H1 (cell line): ENCODE results near the gene PDE9A. TPM values are rescaled to one million over a fixed set of nuclear protein-coding genes. Genes with fewer than 3 reads are reported as not detected.
A peak's percentile ranks its signal among the peaks of the same experiment; 100 is the strongest.

Source experiments
- CTCF ChIA-PET: fragments of 300-600 bp; sonication (Branson Sonifier 250); formaldehyde crosslinking; loops from one replicate; lab custom pipeline; 2021; ENCODE audit not compliant: partially characterized antibody; lab: Charles Lee
- POLR2A ChIA-PET: fragments of 300-600 bp; sonication (Branson Sonifier 250); formaldehyde crosslinking; loops from one replicate; lab custom pipeline; 2021; ENCODE audit warnings: inconsistent platforms; ENCODE audit not compliant: partially characterized antibody; lab: Charles Lee
- DNase-seq, 2 experiments: peaks; one replicate each; pipeline versions ENCODE4 v3.0.0 to v3.0.0-alpha.2; 2010 to 2022; ENCODE audit warnings: low spot score in 2 of 2, low read depth in 1 of 2, mixed read lengths in 1 of 2
- FAIRE-seq: peaks from 2 replicates; lab custom pipeline; 2011; peaks lifted over from hg19 to GRCh38; lab: Jason Lieb, UNC
- H2AFZ ChIP-seq: 2 replicates; pipeline ENCODE4 v1.8.1; 2012; ENCODE audit warnings: low read length, inconsistent platforms
- H2AK5ac ChIP-seq: 2 replicates; pipeline ENCODE4 v1.6.1; 2013; ENCODE audit warnings: low read depth, low read length
- H2BK120ac ChIP-seq: replicated peaks from 2 replicates; pipeline ENCODE3; 2013; ENCODE audit warnings: low read depth, low read length, inconsistent platforms
- H2BK12ac ChIP-seq: 2 replicates; pipeline ENCODE4 v1.6.1; 2013; ENCODE audit warnings: low read depth, low read length
- H2BK15ac ChIP-seq: 2 replicates; pipeline ENCODE4 v1.6.1; 2013; ENCODE audit warnings: low read length
- H2BK20ac ChIP-seq: 2 replicates; pipeline ENCODE4 v1.6.1; 2013; ENCODE audit warnings: low read length
- H2BK5ac ChIP-seq: 2 replicates; pipeline ENCODE4 v1.6.1; 2013; ENCODE audit warnings: low read depth, low read length
- H3K14ac ChIP-seq: 2 replicates; pipeline ENCODE4 v1.6.1; 2013; ENCODE audit warnings: inconsistent platforms; ENCODE audit not compliant: insufficient read length
- H3K18ac ChIP-seq: 2 replicates; pipeline ENCODE4 v1.6.1; 2013; ENCODE audit warnings: low read length; ENCODE audit errors: extremely low read depth
- H3K23ac ChIP-seq: 2 replicates; pipeline ENCODE4 v1.6.1; 2013; ENCODE audit warnings: inconsistent platforms; ENCODE audit not compliant: insufficient read length
- H3K23me2 ChIP-seq: 2 replicates; pipeline ENCODE4 v1.6.1; 2013; ENCODE audit warnings: low read depth, low read length
- H3K27ac ChIP-seq: 2 replicates; pipeline ENCODE4 v1.6.1; 2011; ENCODE audit warnings: low read depth, low read length, inconsistent platforms
- H3K27me3 ChIP-seq, 4 experiments: replicated peaks in 1 of 4; 1 replicate in 1 of 4; 2 replicates in 3 of 4; pipeline versions ENCODE4 v1.6.1 to v1.8.1; 2011 to 2013; ENCODE audit warnings: low read length in 3 of 4, mild to moderate bottlenecking in 3 of 4, inconsistent platforms in 2 of 4, mixed read lengths in 2 of 4, moderate library complexity in 1 of 4; ENCODE audit not compliant: control insufficient read depth in 3 of 4, insufficient read depth in 3 of 4; ENCODE audit errors: extremely low read depth in 1 of 4
- H3K36me3 ChIP-seq, 4 experiments: 2 replicates each; pipeline versions ENCODE4 v1.6.1 to v1.8.1; 2011 to 2013; ENCODE audit warnings: mild to moderate bottlenecking in 4 of 4, low read length in 3 of 4, moderate library complexity in 2 of 4, control low read depth in 1 of 4, inconsistent platforms in 1 of 4; ENCODE audit not compliant: insufficient read depth in 4 of 4, control insufficient read depth in 2 of 4
- H3K4ac ChIP-seq: replicated peaks from 2 replicates; pipeline ENCODE3; 2013; ENCODE audit warnings: low read length, low read depth, mixed read lengths, inconsistent platforms; ENCODE audit not compliant: insufficient read length
- H3K4me1 ChIP-seq, 4 experiments: replicated peaks in 1 of 4; 1 replicate in 1 of 4; 2 replicates in 3 of 4; pipeline versions ENCODE4 v1.6.1 to v1.8.1; 2011 to 2013; ENCODE audit warnings: low read length in 3 of 4, inconsistent platforms in 2 of 4, mixed read lengths in 1 of 4; ENCODE audit not compliant: insufficient read depth in 4 of 4, control insufficient read depth in 3 of 4
- H3K4me2 ChIP-seq, 2 experiments: 2 replicates each; pipeline versions ENCODE4 v1.6.1 to v1.8.1; 2011 to 2013; ENCODE audit warnings: low read depth in 2 of 2, low read length in 2 of 2, control low read depth in 1 of 2, inconsistent platforms in 1 of 2, mild to moderate bottlenecking in 1 of 2; ENCODE audit not compliant: insufficient read depth in 1 of 2
- H3K4me3 ChIP-seq, 4 experiments: fragments of 200-600, 300-600 bp in 1 of 4; sonication (generic), shearing (Covaris generic), sonication (Bioruptor Twin) in 1 of 4; 2 replicates each; pipeline versions ENCODE4 v1.5.1 to v1.8.1; 2011 to 2016; ENCODE audit warnings: low read length in 4 of 4, low read depth in 3 of 4, control low read depth in 2 of 4, inconsistent platforms in 2 of 4, mild to moderate bottlenecking in 2 of 4, mixed read lengths in 1 of 4, moderate library complexity in 1 of 4; ENCODE audit not compliant: insufficient read depth in 2 of 4; ENCODE audit errors: extremely low read depth in 1 of 4
- H3K56ac ChIP-seq: replicated peaks from 2 replicates; pipeline ENCODE3; 2013; ENCODE audit warnings: low read depth, mild to moderate bottlenecking, mixed read lengths, low read length, inconsistent platforms; ENCODE audit not compliant: insufficient read length
- H3K79me1 ChIP-seq: 2 replicates; pipeline ENCODE4 v1.6.1; 2013; ENCODE audit warnings: low read depth, low read length, control low read depth
- H3K79me2 ChIP-seq, 2 experiments: 2 replicates each; pipeline versions ENCODE4 v1.6.1 to v1.8.1; 2012 to 2013; ENCODE audit warnings: low read length in 2 of 2, mild to moderate bottlenecking in 2 of 2, inconsistent platforms in 1 of 2; ENCODE audit not compliant: insufficient read depth in 2 of 2, control insufficient read depth in 1 of 2
- H3K9ac ChIP-seq, 4 experiments: replicated peaks in 1 of 4; 1 replicate in 1 of 4; 2 replicates in 3 of 4; pipeline versions ENCODE4 v1.6.1 to v1.8.1; 2011 to 2013; ENCODE audit warnings: low read depth in 3 of 4, low read length in 3 of 4, control low read depth in 2 of 4, mild to moderate bottlenecking in 2 of 4, moderate library complexity in 2 of 4, inconsistent platforms in 1 of 4; ENCODE audit errors: extremely low read depth in 1 of 4
- H3K9me3 ChIP-seq, 2 experiments: 2 replicates each; pipeline versions ENCODE4 v1.6.1 to v1.8.1; 2012 to 2013; ENCODE audit warnings: mild to moderate bottlenecking in 2 of 2, moderate library complexity in 2 of 2, control low read depth in 1 of 2, inconsistent platforms in 1 of 2, low read depth in 1 of 2, low read length in 1 of 2, mixed read lengths in 1 of 2; ENCODE audit not compliant: insufficient read depth in 2 of 2
- H4K20me1 ChIP-seq, 2 experiments: replicated peaks in 1 of 2; 2 replicates each; pipeline versions ENCODE3 to v1.8.1; 2011 to 2013; ENCODE audit warnings: inconsistent platforms in 2 of 2, low read length in 2 of 2, mild to moderate bottlenecking in 1 of 2; ENCODE audit not compliant: insufficient read depth in 2 of 2, control insufficient read depth in 1 of 2
- H4K5ac ChIP-seq: 2 replicates; pipeline ENCODE4 v1.6.1; 2013; ENCODE audit warnings: low read length, low read depth, mixed read lengths, inconsistent platforms; ENCODE audit not compliant: insufficient read length
- H4K8ac ChIP-seq: 2 replicates; pipeline ENCODE4 v1.8.0; 2013; ENCODE audit warnings: mild to moderate bottlenecking, moderate library complexity, low read length, inconsistent platforms; ENCODE audit not compliant: insufficient read depth; ENCODE audit errors: extremely low read depth
- H4K91ac ChIP-seq: replicated peaks from 2 replicates; pipeline ENCODE3; 2013; ENCODE audit warnings: low read length, mixed read lengths, inconsistent platforms; ENCODE audit not compliant: insufficient read length
- ATF3 ChIP-seq: IDR thresholded peaks from 2 replicates; pipeline ENCODE4 v1.6.1; 2011; ENCODE audit warnings: low read depth, mild to moderate bottlenecking, low read length; ENCODE audit not compliant: insufficient read depth
- CBX8 ChIP-seq: fragments of 300-800, 300-1000 bp; sonication (generic); IDR thresholded peaks from 2 replicates; pipeline ENCODE4 v1.7.1; 2016; ENCODE audit warnings: low read depth, low read length, borderline replicate concordance
- CEBPB ChIP-seq: IDR thresholded peaks from 2 replicates; pipeline ENCODE4 v1.6.1; 2012; ENCODE audit warnings: low read depth, low read length
- FOSL1 ChIP-seq: IDR thresholded peaks from 2 replicates; pipeline ENCODE4 v1.6.1; 2011; ENCODE audit warnings: mild to moderate bottlenecking, low read depth, low read length, moderate library complexity; ENCODE audit not compliant: insufficient read depth
- KDM1A ChIP-seq: fragments of 200-600, 300-600 bp; sonication (generic); IDR thresholded peaks from 2 replicates; pipeline ENCODE4 v1.7.1; 2016; ENCODE audit warnings: mild to moderate bottlenecking, low read length, borderline replicate concordance
- MAFK ChIP-seq: IDR thresholded peaks from 2 replicates; pipeline ENCODE4 v1.6.1; 2012; ENCODE audit warnings: low read depth, mild to moderate bottlenecking, improper control_type of control experiment, low read length
- NRF1 ChIP-seq: IDR thresholded peaks from 2 replicates; pipeline ENCODE4 v1.6.1; 2011; ENCODE audit warnings: mild to moderate bottlenecking, low read depth, low read length, improper control_type of control experiment
- POLR2AphosphoS5 ChIP-seq: IDR thresholded peaks from 2 replicates; pipeline ENCODE4 v1.6.1; 2011; ENCODE audit warnings: low read depth, low read length
- RAD21 ChIP-seq, 2 experiments: IDR thresholded peaks in 1 of 2; conservative IDR thresholded peaks in 1 of 2; 2 replicates each; pipeline ENCODE4 v1.6.1; 2011; ENCODE audit warnings: low read depth in 2 of 2, low read length in 2 of 2, improper control_type of control experiment in 1 of 2, inconsistent platforms in 1 of 2, mild to moderate bottlenecking in 1 of 2, moderate library complexity in 1 of 2
- RNF2 ChIP-seq: fragments of 200-900, 300-1000 bp; sonication (generic); IDR thresholded peaks from 2 replicates; pipeline ENCODE4 v1.7.1; 2016; ENCODE audit warnings: borderline replicate concordance, low read depth, mild to moderate bottlenecking, antibody characterized with exemption, low read length; ENCODE audit not compliant: poor library complexity, severe bottlenecking; ENCODE audit errors: missing control alignments
- USF2 ChIP-seq: IDR thresholded peaks from 2 replicates; pipeline ENCODE4 v1.6.1; 2011; ENCODE audit warnings: low read length, improper control_type of control experiment
- WGBS, 2 experiments: shearing (Covaris generic) in 1 of 2; methylation state at CpG; one replicate each; pipeline versions ENCODE4 v1.1.6 to v1.1.7; 2013 to 2015; ENCODE audit warnings: low lambda C conversion rate in 2 of 2, mixed read lengths in 2 of 2, inconsistent platforms in 1 of 2, low coverage in 1 of 2, missing lambda C conversion rate in 1 of 2; ENCODE audit not compliant: insufficient replicate concordance in 2 of 2, insufficient coverage in 1 of 2, insufficient read length in 1 of 2; ENCODE audit errors: extremely low coverage in 1 of 2, missing lambda C conversion rate in 1 of 2; 5-methylcytosine and 5-hydroxymethylcytosine counted together
- polyA plus RNA-seq, 7 experiments: library from polyadenylated mRNA; depleted of rRNA in 3 of 7; stranded (reverse) in 5 of 7; unstranded in 2 of 7; fragments of >200 nt in 5 of 7; fragments of 200-250 nt in 2 of 7; gene quantifications; 1 replicate in 5 of 7; 2 replicates in 1 of 7; 4 replicates in 1 of 7; pipeline versions ENCODE4 v1.2.1 to v1.2.3, GENCODE V29; 2011 to 2013; ENCODE audit warnings: missing spikeins in 2 of 7, mixed read lengths in 2 of 7
- total RNA-seq: library from RNA; stranded (reverse); fragmentation: NEBNext Ultra II Directional; extraction: Animal tissue kit (Norgen Biotek cat#: 25700); gene quantifications from 2 replicates; pipeline ENCODE4 v1.2.1, GENCODE V29; 2021

PDE9A gene
- total and polyA plus RNA-seq, 2 of the 8 experiments (the other 6 are each of a cell fraction or from before 2014, with no cell fraction given): 39.2 to 45.9 TPM

- Histone ChIP-seq H2BK5ac (no peak overlapping the region), H2BK15ac (no peak overlapping the region), H3K4me1 (peaks cover 0 to 5% (median 2%) of the 10 kb centered on the region in 4 experiments; a peak in 4 of 7 replicates), H3K4ac (no peak overlapping the region), H2BK20ac (no peak overlapping the region), H4K20me1 (peaks cover 0 to 7% of the 10 kb centered on the region in 2 experiments), H3K27ac (no peak overlapping the region), H3K4me2 (no peak overlapping the region), H3K4me3 (no peak overlapping the region), H3K9me3 (no peaks in the 10 kb centered on the region), H3K9ac (no peak overlapping the region), H2AK5ac (peak overlapping the region; percentile 96; the same call in 1 of the 2 replicates), H2AFZ (no peak overlapping the region), H3K23ac (no peak overlapping the region), H4K5ac (no peak overlapping the region), H3K18ac (no peak overlapping the region), H3K79me1 (no peaks in the 10 kb centered on the region), H4K91ac (no peak overlapping the region), H3K27me3 (peaks cover 0 to 2% (median 0%) of the 10 kb centered on the region in 4 experiments; a peak in 3 of 7 replicates), H2BK12ac (no peak overlapping the region), H3K14ac (no peak overlapping the region), H3K56ac (no peak overlapping the region), H3K23me2 (peaks cover 11% of the 10 kb centered on the region; the same call in 1 of the 2 replicates), H3K36me3 (no peaks in the 10 kb centered on the region; a peak in 1 of 8 replicates), H2BK120ac (no peak overlapping the region), H3K79me2 (no peaks in the 10 kb centered on the region), H4K8ac (no peak overlapping the region; the same call in 1 of the 2 replicates)
- DNase-seq (no peak), FAIRE-seq (no peak)
- 84% methylated on average over 18 of the region's 18 CpGs; no CpG with 5 or more reads in 1 of the 2 experiments for WGBS, 2 experiments
- ChIA-PET CTCF (interaction anchor here (1.5 to 1.9 kb wide), 2 partner anchors 32 to 38 kb away, joined by 3 to 5 read pairs; no protein-coding TSS in a partner anchor), POLR2A (no interaction called here)
- TF ChIP-seq KDM1A (no peak), FOSL1 (no peak), ATF3 (no peak), NRF1 (no peak), POLR2AphosphoS5 (no peak), CEBPB (no peak), RNF2 (no peak), CBX8 (no peak), MAFK (no peak), USF2 (no peak), RAD21 (IDR thresholded peaks at IDR 0.05 in 1 of 2, conservative IDR thresholded peaks at IDR 0.05 in 1 of 2; ENCODE audit: low read depth in 2 of 2, low read length in 2 of 2) (no peak)
Measured at GRCh38 chr21:42616446-42616845, 37.0 kb upstream of the PDE9A start.
